H1 (cell line): ENCODE results near the gene OSCAR. TPM values are rescaled to one million over a fixed set of nuclear protein-coding genes. Genes with fewer than 3 reads are reported as not detected.
A peak's percentile ranks its signal among the peaks of the same experiment; 100 is the strongest.

Experiments
- CTCF ChIA-PET: fragments of 300-600 bp; sonication (Branson Sonifier 250); formaldehyde crosslinking; loops from one replicate; lab custom pipeline; 2021; ENCODE audit not compliant: partially characterized antibody; lab: Charles Lee
- POLR2A ChIA-PET: fragments of 300-600 bp; sonication (Branson Sonifier 250); formaldehyde crosslinking; loops from one replicate; lab custom pipeline; 2021; ENCODE audit warnings: inconsistent platforms; ENCODE audit not compliant: partially characterized antibody; lab: Charles Lee
- DNase-seq, 2 experiments: peaks; one replicate each; pipeline versions ENCODE4 v3.0.0 to v3.0.0-alpha.2; 2010 to 2022; ENCODE audit warnings: low spot score in 2 of 2, low read depth in 1 of 2, mixed read lengths in 1 of 2
- FAIRE-seq: peaks from 2 replicates; lab custom pipeline; 2011; peaks lifted over from hg19 to GRCh38; lab: Jason Lieb, UNC
- H2AFZ ChIP-seq: 2 replicates; pipeline ENCODE4 v1.8.1; 2012; ENCODE audit warnings: low read length, inconsistent platforms
- H2AK5ac ChIP-seq: 2 replicates; pipeline ENCODE4 v1.6.1; 2013; ENCODE audit warnings: low read depth, low read length
- H2BK120ac ChIP-seq: replicated peaks from 2 replicates; pipeline ENCODE3; 2013; ENCODE audit warnings: low read depth, low read length, inconsistent platforms
- H2BK12ac ChIP-seq: 2 replicates; pipeline ENCODE4 v1.6.1; 2013; ENCODE audit warnings: low read depth, low read length
- H2BK15ac ChIP-seq: 2 replicates; pipeline ENCODE4 v1.6.1; 2013; ENCODE audit warnings: low read length
- H2BK20ac ChIP-seq: 2 replicates; pipeline ENCODE4 v1.6.1; 2013; ENCODE audit warnings: low read length
- H2BK5ac ChIP-seq: 2 replicates; pipeline ENCODE4 v1.6.1; 2013; ENCODE audit warnings: low read depth, low read length
- H3K14ac ChIP-seq: 2 replicates; pipeline ENCODE4 v1.6.1; 2013; ENCODE audit warnings: inconsistent platforms; ENCODE audit not compliant: insufficient read length
- H3K18ac ChIP-seq: 2 replicates; pipeline ENCODE4 v1.6.1; 2013; ENCODE audit warnings: low read length; ENCODE audit errors: extremely low read depth
- H3K23ac ChIP-seq: 2 replicates; pipeline ENCODE4 v1.6.1; 2013; ENCODE audit warnings: inconsistent platforms; ENCODE audit not compliant: insufficient read length
- H3K23me2 ChIP-seq: 2 replicates; pipeline ENCODE4 v1.6.1; 2013; ENCODE audit warnings: low read depth, low read length
- H3K27ac ChIP-seq: 2 replicates; pipeline ENCODE4 v1.6.1; 2011; ENCODE audit warnings: low read depth, low read length, inconsistent platforms
- H3K27me3 ChIP-seq, 4 experiments: replicated peaks in 1 of 4; 1 replicate in 1 of 4; 2 replicates in 3 of 4; pipeline versions ENCODE4 v1.6.1 to v1.8.1; 2011 to 2013; ENCODE audit warnings: low read length in 3 of 4, mild to moderate bottlenecking in 3 of 4, inconsistent platforms in 2 of 4, mixed read lengths in 2 of 4, moderate library complexity in 1 of 4; ENCODE audit not compliant: control insufficient read depth in 3 of 4, insufficient read depth in 3 of 4; ENCODE audit errors: extremely low read depth in 1 of 4
- H3K36me3 ChIP-seq, 4 experiments: 2 replicates each; pipeline versions ENCODE4 v1.6.1 to v1.8.1; 2011 to 2013; ENCODE audit warnings: mild to moderate bottlenecking in 4 of 4, low read length in 3 of 4, moderate library complexity in 2 of 4, control low read depth in 1 of 4, inconsistent platforms in 1 of 4; ENCODE audit not compliant: insufficient read depth in 4 of 4, control insufficient read depth in 2 of 4
- H3K4ac ChIP-seq: replicated peaks from 2 replicates; pipeline ENCODE3; 2013; ENCODE audit warnings: low read length, low read depth, mixed read lengths, inconsistent platforms; ENCODE audit not compliant: insufficient read length
- H3K4me1 ChIP-seq, 4 experiments: replicated peaks in 1 of 4; 1 replicate in 1 of 4; 2 replicates in 3 of 4; pipeline versions ENCODE4 v1.6.1 to v1.8.1; 2011 to 2013; ENCODE audit warnings: low read length in 3 of 4, inconsistent platforms in 2 of 4, mixed read lengths in 1 of 4; ENCODE audit not compliant: insufficient read depth in 4 of 4, control insufficient read depth in 3 of 4
- H3K4me2 ChIP-seq, 2 experiments: 2 replicates each; pipeline versions ENCODE4 v1.6.1 to v1.8.1; 2011 to 2013; ENCODE audit warnings: low read depth in 2 of 2, low read length in 2 of 2, control low read depth in 1 of 2, inconsistent platforms in 1 of 2, mild to moderate bottlenecking in 1 of 2; ENCODE audit not compliant: insufficient read depth in 1 of 2
- H3K4me3 ChIP-seq, 4 experiments: fragments of 200-600, 300-600 bp in 1 of 4; sonication (generic), shearing (Covaris generic), sonication (Bioruptor Twin) in 1 of 4; 2 replicates each; pipeline versions ENCODE4 v1.5.1 to v1.8.1; 2011 to 2016; ENCODE audit warnings: low read length in 4 of 4, low read depth in 3 of 4, control low read depth in 2 of 4, inconsistent platforms in 2 of 4, mild to moderate bottlenecking in 2 of 4, mixed read lengths in 1 of 4, moderate library complexity in 1 of 4; ENCODE audit not compliant: insufficient read depth in 2 of 4; ENCODE audit errors: extremely low read depth in 1 of 4
- H3K56ac ChIP-seq: replicated peaks from 2 replicates; pipeline ENCODE3; 2013; ENCODE audit warnings: low read depth, mild to moderate bottlenecking, mixed read lengths, low read length, inconsistent platforms; ENCODE audit not compliant: insufficient read length
- H3K79me1 ChIP-seq: 2 replicates; pipeline ENCODE4 v1.6.1; 2013; ENCODE audit warnings: low read depth, low read length, control low read depth
- H3K79me2 ChIP-seq, 2 experiments: 2 replicates each; pipeline versions ENCODE4 v1.6.1 to v1.8.1; 2012 to 2013; ENCODE audit warnings: low read length in 2 of 2, mild to moderate bottlenecking in 2 of 2, inconsistent platforms in 1 of 2; ENCODE audit not compliant: insufficient read depth in 2 of 2, control insufficient read depth in 1 of 2
- H3K9ac ChIP-seq, 4 experiments: replicated peaks in 1 of 4; 1 replicate in 1 of 4; 2 replicates in 3 of 4; pipeline versions ENCODE4 v1.6.1 to v1.8.1; 2011 to 2013; ENCODE audit warnings: low read depth in 3 of 4, low read length in 3 of 4, control low read depth in 2 of 4, mild to moderate bottlenecking in 2 of 4, moderate library complexity in 2 of 4, inconsistent platforms in 1 of 4; ENCODE audit errors: extremely low read depth in 1 of 4
- H3K9me3 ChIP-seq, 2 experiments: 2 replicates each; pipeline versions ENCODE4 v1.6.1 to v1.8.1; 2012 to 2013; ENCODE audit warnings: mild to moderate bottlenecking in 2 of 2, moderate library complexity in 2 of 2, control low read depth in 1 of 2, inconsistent platforms in 1 of 2, low read depth in 1 of 2, low read length in 1 of 2, mixed read lengths in 1 of 2; ENCODE audit not compliant: insufficient read depth in 2 of 2
- H4K20me1 ChIP-seq, 2 experiments: replicated peaks in 1 of 2; 2 replicates each; pipeline versions ENCODE3 to v1.8.1; 2011 to 2013; ENCODE audit warnings: inconsistent platforms in 2 of 2, low read length in 2 of 2, mild to moderate bottlenecking in 1 of 2; ENCODE audit not compliant: insufficient read depth in 2 of 2, control insufficient read depth in 1 of 2
- H4K5ac ChIP-seq: 2 replicates; pipeline ENCODE4 v1.6.1; 2013; ENCODE audit warnings: low read length, low read depth, mixed read lengths, inconsistent platforms; ENCODE audit not compliant: insufficient read length
- H4K8ac ChIP-seq: 2 replicates; pipeline ENCODE4 v1.8.0; 2013; ENCODE audit warnings: mild to moderate bottlenecking, moderate library complexity, low read length, inconsistent platforms; ENCODE audit not compliant: insufficient read depth; ENCODE audit errors: extremely low read depth
- H4K91ac ChIP-seq: replicated peaks from 2 replicates; pipeline ENCODE3; 2013; ENCODE audit warnings: low read length, mixed read lengths, inconsistent platforms; ENCODE audit not compliant: insufficient read length
- BRCA1 ChIP-seq: IDR thresholded peaks from 2 replicates; pipeline ENCODE4 v1.6.1; 2012; ENCODE audit warnings: low read depth, low read length, improper control_type of control experiment
- CBX5 ChIP-seq: fragments of 300-800, 300-1000 bp; sonication (generic); IDR thresholded peaks from 2 replicates; pipeline ENCODE4 v1.7.1; 2016; ENCODE audit warnings: antibody characterized with exemption, low read length, low read depth
- CREB1 ChIP-seq: IDR thresholded peaks from 2 replicates; pipeline ENCODE4 v1.6.1; 2012; ENCODE audit warnings: inconsistent platforms
- EGR1 ChIP-seq: IDR thresholded peaks from 2 replicates; pipeline ENCODE4 v1.6.1; 2011; ENCODE audit warnings: low read depth, low read length, borderline replicate concordance
- KDM5A ChIP-seq: fragments of 200-600 bp; IDR thresholded peaks from 2 replicates; pipeline ENCODE4 v1.7.1; 2012; ENCODE audit warnings: mild to moderate bottlenecking, low read length, inconsistent platforms, mixed read lengths
- MAFK ChIP-seq: IDR thresholded peaks from 2 replicates; pipeline ENCODE4 v1.6.1; 2012; ENCODE audit warnings: low read depth, mild to moderate bottlenecking, improper control_type of control experiment, low read length
- PHF8 ChIP-seq: fragments of 200-600 bp; sonication (generic); conservative IDR thresholded peaks from 2 replicates; pipeline ENCODE4 v1.7.1; 2012; ENCODE audit warnings: low read depth, mild to moderate bottlenecking, inconsistent platforms, low read length, moderate library complexity
- POU5F1 ChIP-seq: IDR thresholded peaks from 2 replicates; pipeline ENCODE4 v1.6.1; 2011; ENCODE audit warnings: low read depth, mild to moderate bottlenecking, low read length, moderate library complexity
- RFX5 ChIP-seq: IDR thresholded peaks from 2 replicates; pipeline ENCODE4 v1.6.1; 2011; ENCODE audit warnings: low read depth, low read length, improper control_type of control experiment, borderline replicate concordance
- SP1 ChIP-seq: IDR thresholded peaks from 2 replicates; pipeline ENCODE4 v1.6.1; 2011; ENCODE audit warnings: low read depth, low read length
- SUZ12 ChIP-seq: fragments of 200-600 bp; sonication (generic); IDR thresholded peaks from 2 replicates; pipeline ENCODE4 v1.6.1; 2012; ENCODE audit warnings: mild to moderate bottlenecking, inconsistent platforms, low read length, moderate library complexity, mixed read lengths
- TBP ChIP-seq: IDR thresholded peaks from 2 replicates; pipeline ENCODE4 v1.6.1; 2011; ENCODE audit warnings: low read depth, low read length, improper control_type of control experiment
- WGBS, 2 experiments: shearing (Covaris generic) in 1 of 2; methylation state at CpG; one replicate each; pipeline versions ENCODE4 v1.1.6 to v1.1.7; 2013 to 2015; ENCODE audit warnings: low lambda C conversion rate in 2 of 2, mixed read lengths in 2 of 2, inconsistent platforms in 1 of 2, low coverage in 1 of 2, missing lambda C conversion rate in 1 of 2; ENCODE audit not compliant: insufficient replicate concordance in 2 of 2, insufficient coverage in 1 of 2, insufficient read length in 1 of 2; ENCODE audit errors: extremely low coverage in 1 of 2, missing lambda C conversion rate in 1 of 2; 5-methylcytosine and 5-hydroxymethylcytosine counted together
- polyA plus RNA-seq, 7 experiments: library from polyadenylated mRNA; depleted of rRNA in 3 of 7; stranded (reverse) in 5 of 7; unstranded in 2 of 7; fragments of >200 nt in 5 of 7; fragments of 200-250 nt in 2 of 7; gene quantifications; 1 replicate in 5 of 7; 2 replicates in 1 of 7; 4 replicates in 1 of 7; pipeline versions ENCODE4 v1.2.1 to v1.2.3, GENCODE V29; 2011 to 2013; ENCODE audit warnings: missing spikeins in 2 of 7, mixed read lengths in 2 of 7
- total RNA-seq: library from RNA; stranded (reverse); fragmentation: NEBNext Ultra II Directional; extraction: Animal tissue kit (Norgen Biotek cat#: 25700); gene quantifications from 2 replicates; pipeline ENCODE4 v1.2.1, GENCODE V29; 2021

OSCAR gene
- total and polyA plus RNA-seq, 2 of the 8 experiments (the other 6 are each of a cell fraction or from before 2014, with no cell fraction given), result 1.1 TPM

- CTCF ChIA-PET, result interaction anchor here (0.6 to 2.8 kb wide), 6 partner anchors 18 to 317 kb away, joined by 3 to 8 read pairs (median 3); no protein-coding TSS in a partner anchor
- TF ChIP-seq SUZ12 (no peak), PHF8 (no peak), POU5F1 (no peak), RFX5 (no peak), EGR1 (peak; percentile 82; the same call in 1 of the 2 replicates), MAFK (no peak), CBX5 (no peak), TBP (peak; percentile 64), CREB1 (peak; percentile 59), KDM5A (no peak), BRCA1 (no peak), SP1 (peak; percentile 99)
Observed at GRCh38 chr19:54136864-54137698, 36.5 kb upstream of the OSCAR start.

More at GRCh38 chr19:54136864-54137698, 36.5 kb upstream of the OSCAR start:
- H3K56ac ChIP-seq, result no peak overlapping the region
- peaks cover 3 to 10% of the 10 kb centered on the region in 2 experiments; a peak in 3 of 4 replicates for H3K9me3 ChIP-seq
- POLR2A ChIA-PET, result interaction anchor here (0.5 to 15.7 kb wide), 20 partner anchors 8 to 993 kb away, joined by 3 to 348 read pairs (median 5); partner anchors contain the start of genes LENG1, MBOAT7, MYADM and PRPF31
- H3K18ac ChIP-seq, result no peak overlapping the region
- no peak overlapping the region for H2BK120ac ChIP-seq
- peaks cover 16% of the 10 kb centered on the region for H3K79me1 ChIP-seq
- H3K4me2 ChIP-seq, result peak overlapping the region; percentile 85 to 99
- H2AFZ ChIP-seq, result peak overlapping the region; percentile 53
- no peak overlapping the region for H4K5ac ChIP-seq
- H4K91ac ChIP-seq, result no peak overlapping the region
- peaks cover 17% of the 10 kb centered on the region for H3K23me2 ChIP-seq
- H3K36me3 ChIP-seq, result peaks cover 0 to 6% (median 5%) of the 10 kb centered on the region in 4 experiments; a peak in 3 of 8 replicates
- H3K27ac ChIP-seq, result peak overlapping the region; percentile 90; the same call in 1 of the 2 replicates
- H4K8ac ChIP-seq, result no peak overlapping the region
- no peak overlapping the region for H2AK5ac ChIP-seq
- 1% methylated on average over 42 of the region's 46 CpGs; no CpG with 5 or more reads in 1 of the 2 experiments for WGBS, 2 experiments
- no peaks in the 10 kb centered on the region for H3K27me3 ChIP-seq
- no peak overlapping the region for H3K4ac ChIP-seq
- DNase-seq (peak; percentile 95 to 100), FAIRE-seq (peak; percentile 96)
- no peak overlapping the region for H2BK15ac ChIP-seq
- H2BK12ac ChIP-seq, result no peak overlapping the region
- H3K79me2 ChIP-seq, result peaks cover 27 to 42% of the 10 kb centered on the region in 2 experiments
- H3K23ac ChIP-seq, result no peak overlapping the region
- peaks cover 21 to 32% of the 10 kb centered on the region in 2 experiments for H4K20me1 ChIP-seq
- H2BK5ac ChIP-seq, result 0 out of 2 replicates have a peak overlapping the region, but pooled peaks have one; percentile 61
- H3K4me3 ChIP-seq, result peak overlapping the region; percentile 68 to 84 (median 84)
- no peak overlapping the region for H2BK20ac ChIP-seq
- H3K14ac ChIP-seq, result no peak overlapping the region
- peak overlapping the region; percentile 62 to 93 (median 86) for H3K9ac ChIP-seq
- peaks cover 0 to 26% (median 7%) of the 10 kb centered on the region in 4 experiments; a peak in 5 of 7 replicates for H3K4me1 ChIP-seq
